Common myeloid progenitor, CD34-positive (primary cell): ENCODE measurements around the gene NPHP1.
"Not testable (repeated sequence)": the region's sequence is repeated elsewhere in the genome, so short reads cannot be mapped to it uniquely, and the experiment has no call there.

Source experiments
- CTCF ChIA-PET: fragments of 350-600 bp; sonication (Branson Sonifier 250); formaldehyde crosslinking; loops from one replicate; lab custom pipeline; 2021; ENCODE audit warnings: antibody characterized with exemption; lab: Charles Lee
- POLR2A ChIA-PET: fragments of 350-600 bp; sonication (Branson Sonifier 250); formaldehyde crosslinking; loops from one replicate; lab custom pipeline; 2021; ENCODE audit warnings: antibody characterized with exemption; lab: Charles Lee
- DNase-seq, 3 donors: peaks; one replicate each; pipeline versions ENCODE4 v3.0.0 to v3.0.0-alpha.2; 2013
- H3K27ac ChIP-seq, 2 experiments: 1 replicate in 1 of 2; 2 replicates in 1 of 2; pipeline ENCODE4 v1.7.0; 2013; ENCODE audit warnings: inconsistent platforms in 2 of 2, low read length in 2 of 2, mild to moderate bottlenecking in 2 of 2, low read depth in 1 of 2, moderate library complexity in 1 of 2; ENCODE audit not compliant: severe bottlenecking in 2 of 2, insufficient read depth in 1 of 2, poor library complexity in 1 of 2
- H3K27me3 ChIP-seq, 5 experiments: replicated peaks in 2 of 5; 1 replicate in 3 of 5; 2 replicates in 2 of 5; pipeline versions ENCODE4 v1.6.1 to v1.7.0; 2013; ENCODE audit warnings: low read length in 4 of 5, mild to moderate bottlenecking in 2 of 5, moderate library complexity in 2 of 5, inconsistent platforms in 1 of 5; ENCODE audit not compliant: insufficient read depth in 5 of 5, control insufficient read depth in 4 of 5
- H3K36me3 ChIP-seq, 4 experiments: 1 replicate in 2 of 4; 2 replicates in 2 of 4; pipeline versions ENCODE4 v1.6.1 to v1.7.0; 2013; ENCODE audit warnings: low read length in 3 of 4, control low read depth in 1 of 4, mild to moderate bottlenecking in 1 of 4; ENCODE audit not compliant: control insufficient read depth in 4 of 4, insufficient read depth in 4 of 4
- H3K4me1 ChIP-seq, 4 experiments: 1 replicate in 3 of 4; 2 replicates in 1 of 4; pipeline versions ENCODE4 v1.6.1 to v1.7.1; 2013; ENCODE audit warnings: low read length in 3 of 4, mild to moderate bottlenecking in 3 of 4, control low read depth in 1 of 4, inconsistent platforms in 1 of 4, moderate library complexity in 1 of 4; ENCODE audit not compliant: control insufficient read depth in 4 of 4, insufficient read depth in 4 of 4; ENCODE audit errors: control extremely low read depth in 1 of 4
- H3K4me3 ChIP-seq, 7 experiments: 1 replicate in 4 of 7; 2 replicates in 3 of 7; pipeline versions ENCODE4 v1.5.1 to v1.7.0; 2013; ENCODE audit warnings: mild to moderate bottlenecking in 7 of 7, low read length in 6 of 7, moderate library complexity in 6 of 7, inconsistent platforms in 2 of 7, low read depth in 2 of 7, control low read depth in 1 of 7; ENCODE audit not compliant: insufficient read depth in 4 of 7, control insufficient read depth in 1 of 7; ENCODE audit errors: extremely low read depth in 1 of 7
- H3K9me3 ChIP-seq, 5 experiments: 1 replicate in 4 of 5; 2 replicates in 1 of 5; pipeline versions ENCODE4 v1.6.1 to v1.7.1; 2013; ENCODE audit warnings: low read length in 4 of 5, mild to moderate bottlenecking in 2 of 5, inconsistent platforms in 1 of 5, low read depth in 1 of 5, moderate library complexity in 1 of 5; ENCODE audit not compliant: control insufficient read depth in 4 of 5, insufficient read depth in 2 of 5; ENCODE audit errors: control extremely low read depth in 1 of 5
- WGBS: methylation state at CpG from one replicate; pipeline ENCODE4 v1.1.5; 2013; ENCODE audit not compliant: insufficient coverage; 5-methylcytosine and 5-hydroxymethylcytosine counted together

NPHP1 gene

GRCh38 chr2:110083162-110083561, 121.7 kb downstream of the NPHP1 start:
- H3K27ac ChIP-seq, DNase-seq, H3K27me3 ChIP-seq, POLR2A ChIA-PET, H3K4me1 ChIP-seq, H3K36me3 ChIP-seq, CTCF ChIA-PET, H3K9me3 ChIP-seq, H3K4me3 ChIP-seq: not testable (repeated sequence)
- WGBS = no CpG with 5 or more reads among the region's 8 CpGs

- H3K4me3 ChIP-seq, H3K9me3 ChIP-seq, H3K36me3 ChIP-seq, CTCF ChIA-PET, DNase-seq, H3K27ac ChIP-seq, POLR2A ChIA-PET, H3K27me3 ChIP-seq, H3K4me1 ChIP-seq: not testable (repeated sequence)
- no CpG with 5 or more reads among the region's 4 CpGs for WGBS
These were observed 126.7 kb downstream of the NPHP1 start for GRCh38 chr2:110078104-110078503.

- DNase-seq, H3K27ac ChIP-seq, CTCF ChIA-PET, H3K36me3 ChIP-seq, H3K4me1 ChIP-seq, POLR2A ChIA-PET, H3K27me3 ChIP-seq, H3K9me3 ChIP-seq, H3K4me3 ChIP-seq: not testable (repeated sequence)
- WGBS = no CpG with 5 or more reads among the region's 4 CpGs
These were observed 128.9 kb downstream of the NPHP1 start for GRCh38 chr2:110075896-110076295.
